ENCODE data around the gene TALDO1.

The TALDO1 gene

DNA sequence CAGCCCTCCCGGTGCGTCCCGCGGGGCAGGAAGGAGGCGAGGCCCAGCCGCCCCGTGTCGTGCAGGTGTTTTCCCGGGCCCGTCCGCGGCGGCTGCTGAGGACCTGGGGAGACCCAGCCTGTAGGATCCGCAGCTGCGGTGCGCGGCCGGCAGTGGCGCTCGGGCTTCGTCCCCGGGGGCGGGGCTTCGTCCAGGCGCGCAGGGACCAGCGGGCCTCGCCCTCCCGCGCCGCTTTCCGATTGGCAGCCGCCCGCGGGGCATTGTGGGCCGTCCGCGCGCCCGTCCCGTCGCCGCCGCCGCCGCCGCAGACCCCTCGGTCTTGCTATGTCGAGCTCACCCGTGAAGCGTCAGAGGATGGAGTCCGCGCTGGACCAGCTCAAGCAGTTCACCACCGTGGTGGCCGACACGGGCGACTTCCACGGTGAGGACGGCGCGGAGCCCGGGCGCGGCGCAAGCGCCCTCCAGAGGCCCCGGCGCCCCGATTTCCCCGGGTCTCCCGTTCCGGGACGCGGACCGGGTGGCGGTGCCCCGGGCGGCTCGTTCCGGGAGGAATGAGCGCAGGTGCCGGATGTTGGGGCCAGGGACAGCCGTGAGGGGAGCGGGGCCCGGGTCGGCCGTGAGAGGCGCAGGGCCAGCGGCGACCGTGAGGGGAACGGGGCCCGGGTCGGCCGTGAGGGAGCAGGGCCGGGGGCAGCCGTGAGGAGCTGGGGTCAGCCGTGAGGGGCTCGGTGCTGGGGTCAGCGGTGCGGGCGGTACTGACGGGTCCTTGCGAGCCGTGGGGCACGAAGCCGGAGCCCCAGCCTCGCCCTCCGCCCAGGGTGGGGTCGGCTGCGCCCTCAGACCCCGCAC lies at the start of gene TALDO1:
TALDO1 (plus strand) TSS at position 307 of the 849 bp plus-strand sequence; CDS start at position 325, 18 bp downstream.
- no peak for DNase-seq (ENCODE audit: low read depth)

DNA sequence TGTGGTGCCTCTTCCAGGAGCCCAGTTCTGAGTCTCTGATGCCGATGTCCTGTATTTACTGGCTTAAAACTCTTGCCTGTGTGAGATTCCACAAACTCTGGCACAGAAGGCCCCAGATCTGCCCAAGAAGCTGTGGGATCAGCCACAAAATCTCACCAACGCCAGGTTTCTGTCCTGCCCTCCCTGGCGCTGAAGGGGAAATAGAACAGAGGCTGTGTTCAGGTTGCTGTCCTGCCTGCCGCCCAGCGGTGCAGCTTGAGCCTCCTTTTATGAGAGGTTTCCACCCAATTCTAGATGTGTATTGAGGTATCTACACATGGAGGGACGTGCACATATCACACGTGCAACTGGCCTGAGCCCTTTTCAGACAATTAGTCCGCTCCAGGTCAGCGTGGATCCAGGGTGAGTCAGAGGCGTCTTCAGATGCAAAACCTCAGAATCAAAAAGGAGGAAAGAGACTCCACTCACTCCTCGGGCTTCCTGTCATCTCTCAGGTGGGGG lies 49.4 kb upstream of the TALDO1 start:
- DNase-seq (ENCODE audit: low read depth), result no peak

DNA sequence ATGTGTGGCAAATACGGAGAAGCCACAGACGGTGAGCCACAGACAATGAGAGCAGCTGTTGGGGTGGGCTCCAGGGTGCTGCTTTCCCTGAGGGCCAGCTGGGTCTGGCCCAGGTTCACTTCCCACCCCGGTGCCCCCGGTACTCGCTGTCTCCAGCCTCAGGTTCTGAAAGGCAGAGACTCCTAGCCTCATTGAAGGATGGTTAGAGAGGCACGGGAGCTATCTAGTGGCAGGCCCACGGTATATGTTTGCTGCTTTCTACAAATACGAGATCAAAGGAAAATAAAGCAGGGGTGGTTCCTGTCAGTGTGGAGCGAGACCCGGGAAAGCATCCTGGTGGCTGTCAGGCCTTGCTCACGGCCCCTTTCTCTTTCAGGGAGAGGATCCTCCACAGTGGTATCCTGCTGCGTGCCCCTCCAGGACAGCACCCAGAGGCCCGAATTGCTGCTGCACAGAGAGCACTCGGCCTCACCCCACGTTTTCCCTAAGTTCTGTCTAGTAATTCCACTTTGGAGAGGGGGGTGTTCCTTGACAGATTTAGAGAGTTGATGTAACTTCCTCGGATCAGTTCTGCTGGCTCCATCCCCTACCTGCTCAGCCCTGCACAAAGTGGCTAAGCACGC lies 48.7 kb upstream of the TALDO1 start:
- no peak for DNase-seq (ENCODE audit: low read depth)

DNA sequence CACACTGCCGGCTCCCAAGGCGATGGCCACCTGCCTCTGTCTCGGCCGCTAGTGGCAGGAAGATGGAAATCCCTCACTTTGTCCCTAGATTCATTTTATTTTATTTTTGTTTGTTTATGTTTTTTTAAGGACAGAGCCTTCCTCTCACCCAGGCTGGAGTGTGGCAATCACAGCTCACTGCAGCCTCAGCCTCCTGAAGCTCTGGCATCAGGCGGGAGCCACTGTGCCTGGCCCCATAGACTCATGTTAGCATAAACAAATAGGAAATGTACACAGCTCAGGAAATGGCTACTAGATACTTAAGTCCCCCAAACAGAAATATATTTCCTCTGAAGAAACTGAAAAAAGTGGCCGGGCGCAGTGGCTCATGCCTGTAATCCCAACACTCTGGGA lies 48.2 kb upstream of the TALDO1 start:
- no peak for DNase-seq (ENCODE audit: low read depth)

DNA sequence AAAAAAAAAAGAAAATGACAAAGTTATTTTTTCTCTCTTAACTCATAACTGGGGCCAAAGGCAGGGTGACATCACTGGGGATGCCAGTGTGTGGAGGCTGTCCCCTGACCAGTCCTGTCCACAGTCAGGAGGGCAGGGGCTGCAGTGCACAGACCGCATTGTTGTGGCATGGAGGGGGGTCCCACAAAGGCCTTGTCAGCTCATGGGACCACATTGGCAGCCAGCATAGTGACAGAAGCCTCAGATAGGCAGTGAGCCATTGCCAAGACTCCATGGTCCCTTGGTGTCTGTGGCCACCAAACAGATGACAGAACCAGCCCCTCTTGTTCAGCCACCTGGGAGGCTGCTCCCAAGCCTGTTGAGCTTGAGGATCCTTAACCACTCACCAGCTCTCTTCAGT lies 47.5 kb upstream of the TALDO1 start:
- no peak for DNase-seq (ENCODE audit: low read depth)

DNA sequence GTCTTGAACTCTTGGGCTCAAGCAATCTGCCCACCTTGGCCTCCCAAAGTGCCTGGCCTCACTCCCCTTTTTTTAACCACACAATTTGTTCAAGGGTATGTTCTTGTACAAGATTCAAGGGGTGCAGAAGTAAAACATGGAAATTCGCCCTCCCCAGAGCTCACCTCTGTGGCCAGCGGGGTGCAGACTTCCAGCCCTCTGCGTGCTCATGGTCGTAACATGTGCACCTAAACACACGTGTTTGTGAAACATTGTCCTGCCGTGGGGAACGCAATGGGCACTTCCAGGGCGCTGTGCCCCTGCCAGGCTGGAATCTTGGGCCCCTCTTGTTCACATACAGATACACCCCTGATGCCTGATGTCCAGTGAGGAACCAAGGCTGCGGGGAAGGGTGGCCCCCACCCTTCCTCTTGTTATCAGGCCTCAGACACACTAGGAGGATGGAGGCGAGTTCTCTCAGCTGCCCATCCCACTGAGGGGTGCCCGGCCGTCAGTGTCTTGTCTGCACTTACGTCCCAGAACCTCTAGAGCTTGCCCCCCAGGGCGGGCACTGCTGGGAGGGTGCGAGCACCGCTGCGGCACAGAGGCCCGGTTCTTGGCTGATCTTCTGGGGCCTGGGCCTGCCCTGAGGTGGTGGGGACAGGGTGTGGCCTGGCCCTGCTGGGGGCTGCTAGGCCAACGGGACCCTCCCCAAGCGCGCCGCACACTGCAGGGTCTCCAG lies 45.4 kb upstream of the TALDO1 start:
- DNase-seq (ENCODE audit: low read depth), result no peak

DNA sequence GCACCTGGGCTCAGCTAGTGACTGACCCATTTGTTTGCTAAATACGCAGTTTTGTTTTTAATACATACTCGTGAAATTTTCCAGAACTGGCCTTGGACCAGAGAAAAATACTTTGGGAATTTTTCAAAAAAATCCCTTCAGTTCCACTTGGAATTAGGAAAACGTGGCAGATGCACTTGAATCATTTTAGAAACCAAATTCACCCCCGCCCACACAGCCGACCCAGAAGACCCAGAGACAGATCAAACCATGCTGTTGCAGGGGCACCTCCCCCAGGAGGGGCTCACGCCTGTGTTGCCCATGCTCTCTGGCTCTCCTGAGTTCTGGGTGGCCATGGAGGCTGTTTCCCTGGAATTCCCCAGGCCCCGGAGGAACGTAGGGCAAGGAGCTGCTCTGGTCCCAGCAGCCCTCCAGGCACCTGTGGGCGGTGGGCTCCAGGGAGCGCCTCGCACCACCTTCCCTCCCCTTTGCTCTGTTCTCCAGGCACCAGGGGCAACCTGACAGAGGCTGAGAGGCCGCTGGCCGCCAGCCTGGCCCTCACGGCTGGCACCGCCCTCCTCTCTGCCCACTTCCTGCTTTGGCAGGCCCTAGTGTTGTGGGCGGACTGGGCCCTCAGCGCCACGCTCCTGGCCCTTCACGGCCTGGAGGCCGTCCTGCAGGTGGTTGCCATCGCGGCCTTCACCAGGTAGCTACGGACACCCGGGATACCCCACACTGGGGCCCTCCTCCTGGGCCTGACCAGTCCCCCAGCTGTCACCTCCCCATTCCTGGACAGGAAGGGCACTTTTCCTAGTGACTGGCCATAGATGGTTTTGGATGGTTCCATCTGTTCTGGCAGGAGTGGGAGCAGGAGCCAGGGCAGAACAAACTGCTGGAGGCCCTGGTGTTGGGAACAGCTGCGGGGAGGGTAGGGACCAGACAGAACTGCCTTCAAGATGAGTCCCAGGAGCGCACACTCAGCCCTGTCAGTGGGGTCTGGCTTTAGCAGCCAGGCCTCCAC lies 44.5 kb upstream of the TALDO1 start:
- DNase-seq (ENCODE audit: low read depth), result no peak

DNA sequence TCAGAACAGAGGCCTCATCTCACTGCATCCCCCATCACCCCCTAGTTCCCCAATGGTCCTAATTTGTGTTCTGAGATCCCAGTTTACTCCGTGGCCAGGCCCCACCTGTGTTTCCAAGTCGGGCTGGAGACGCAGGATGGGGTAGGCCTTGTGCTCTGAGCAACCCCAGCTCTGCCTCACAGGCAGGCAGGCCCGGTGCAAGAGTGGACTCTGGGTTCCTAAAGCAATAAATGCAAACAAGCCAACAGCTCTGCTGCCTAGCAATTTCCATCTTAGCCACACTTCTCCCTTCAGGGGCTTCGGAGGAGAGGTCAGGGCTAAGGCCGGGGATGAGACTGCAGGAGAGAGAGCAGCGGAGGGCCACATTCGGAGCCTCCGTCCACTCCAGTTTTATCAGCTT lies 43.8 kb upstream of the TALDO1 start:
- no peak for DNase-seq (ENCODE audit: low read depth)

DNA sequence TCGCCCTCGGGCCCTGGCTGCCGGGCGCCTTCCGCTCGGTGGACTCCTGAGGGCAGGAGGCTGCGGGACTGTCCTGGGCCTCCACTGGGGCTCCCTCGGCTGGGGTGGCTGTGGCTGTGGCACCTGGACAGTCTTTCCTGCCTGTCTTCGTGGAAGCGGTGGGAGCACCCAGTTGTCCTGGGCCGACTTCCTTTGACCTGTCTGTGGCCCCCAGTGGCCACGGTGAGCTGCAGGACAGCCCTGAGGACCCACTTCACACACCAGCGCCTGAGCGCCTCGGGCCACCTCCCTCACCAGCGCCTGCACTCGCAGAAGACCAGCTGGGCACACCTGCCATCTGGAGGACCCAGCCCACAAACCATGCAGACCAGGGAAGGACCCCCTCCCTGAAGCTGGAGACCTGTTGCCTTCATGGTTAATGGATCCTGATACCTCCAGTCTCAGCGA lies 43.0 kb upstream of the TALDO1 start:
- DNase-seq (ENCODE audit: low read depth), result no peak

DNA sequence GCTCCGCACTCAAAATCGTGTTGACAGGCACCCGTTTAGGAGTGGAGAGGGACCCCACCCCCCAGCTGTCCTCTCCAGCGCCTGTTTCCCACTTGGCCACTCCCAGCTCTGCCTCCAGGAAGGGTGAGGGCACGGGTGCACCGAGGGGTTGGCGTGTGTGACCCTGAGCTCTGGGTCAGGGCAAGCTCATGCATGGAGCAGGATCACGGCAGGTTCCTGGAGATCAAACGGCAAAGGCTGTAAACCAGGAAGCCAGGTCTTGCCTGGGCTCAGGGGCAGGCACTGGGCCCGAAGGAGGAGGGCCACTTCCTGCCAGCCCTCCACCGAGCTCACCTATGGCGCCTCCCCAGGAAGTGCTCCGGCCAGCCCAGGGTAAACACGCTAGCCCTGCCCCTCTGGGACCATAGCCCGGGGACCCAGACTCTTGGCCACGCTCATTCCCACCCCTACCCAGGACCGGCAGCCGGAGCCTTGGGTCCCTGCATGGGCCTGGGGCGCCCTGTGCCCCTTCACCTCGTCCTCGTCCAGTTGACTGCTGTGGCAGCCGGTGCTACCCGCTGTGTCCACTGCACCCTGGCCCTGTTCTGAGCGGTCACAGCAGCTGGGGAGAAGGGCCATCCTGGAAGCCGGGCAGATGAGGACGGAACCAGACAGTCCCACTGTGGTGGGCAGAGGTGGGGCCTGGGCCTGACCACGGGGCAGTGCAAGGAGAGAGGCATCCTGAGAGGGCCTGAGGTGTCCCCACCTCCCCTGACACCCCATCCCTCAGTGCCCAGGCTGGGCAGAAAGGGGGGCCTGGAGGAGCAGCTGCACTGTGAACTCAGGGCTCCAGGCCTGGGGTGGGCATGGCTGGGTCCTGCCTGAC lies 42.3 kb upstream of the TALDO1 start:
- no peak for DNase-seq (ENCODE audit: low read depth)

DNA sequence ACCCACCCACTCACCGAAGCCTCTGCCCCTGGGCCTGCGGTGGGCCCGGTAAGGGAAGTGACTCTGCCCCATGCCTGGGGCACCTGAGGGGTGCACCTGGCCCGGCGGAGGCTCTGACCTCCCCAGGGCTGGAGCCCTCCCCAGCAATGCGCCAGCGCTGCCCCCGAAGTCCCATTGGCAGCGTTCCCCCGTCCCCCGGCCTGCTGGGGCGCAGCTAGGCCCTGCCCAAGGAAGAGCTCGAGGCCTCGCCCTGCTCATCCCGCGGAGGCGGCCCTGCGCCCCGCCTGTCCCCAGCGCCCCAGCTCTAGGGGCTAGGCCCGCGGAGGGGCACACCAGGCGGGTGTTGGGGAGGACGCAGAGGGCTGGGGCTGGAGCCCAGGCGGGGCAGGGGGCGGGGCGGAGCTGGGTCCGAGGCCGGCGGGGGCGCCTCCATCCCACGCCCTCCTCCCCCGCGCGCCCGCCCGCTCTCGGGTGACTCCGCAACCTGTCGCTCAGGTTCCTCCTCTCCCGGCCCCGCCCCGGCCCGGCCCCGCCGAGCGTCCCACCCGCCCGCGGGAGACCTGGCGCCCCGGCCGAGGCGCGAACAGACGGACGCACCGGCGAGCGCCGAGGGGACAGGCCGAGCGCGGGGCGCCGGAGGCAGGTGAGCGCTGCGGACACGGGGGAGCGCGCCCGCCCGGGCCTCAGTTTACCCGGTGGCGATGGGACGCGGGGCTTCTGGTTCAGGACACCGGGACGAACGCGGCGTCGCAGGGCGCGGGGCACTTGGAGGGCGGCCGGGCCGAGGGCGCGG lies 41.4 kb upstream of the TALDO1 start, which contains the start of gene EPS8L2:
EPS8L2 (plus strand) TSS at position 586 of the 793 bp plus-strand sequence. CDS start 3,177 bp downstream, outside the sequence.
- DNase-seq (ENCODE audit: low read depth), result no peak

DNA sequence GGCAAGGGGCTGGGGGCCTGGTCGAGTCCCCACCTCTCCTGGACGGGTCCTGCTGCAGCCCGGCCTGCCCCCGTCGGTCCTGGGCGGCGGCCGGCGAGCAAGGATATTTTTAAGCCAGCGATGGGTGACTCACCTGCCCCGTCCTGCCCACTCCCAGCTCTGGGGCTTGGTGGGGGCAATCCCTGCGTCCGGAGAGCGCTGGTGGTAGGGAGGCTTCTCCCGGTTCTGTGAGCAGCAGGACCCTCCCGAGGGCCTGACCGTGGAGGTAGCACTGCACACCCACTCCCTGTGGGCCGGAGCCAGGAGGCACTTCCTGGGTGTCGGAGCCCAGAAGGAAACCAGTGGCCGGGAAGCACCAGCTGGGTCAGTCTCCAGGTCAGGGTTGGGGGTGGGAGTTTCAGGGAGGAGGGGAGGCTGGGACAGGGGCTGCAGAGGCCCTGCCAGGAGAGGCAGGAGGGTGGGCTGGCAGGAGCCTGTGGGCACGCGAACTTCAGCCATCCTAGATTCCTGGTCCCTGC lies 40.8 kb upstream of the TALDO1 start:
- no peak for DNase-seq (ENCODE audit: low read depth)

DNA sequence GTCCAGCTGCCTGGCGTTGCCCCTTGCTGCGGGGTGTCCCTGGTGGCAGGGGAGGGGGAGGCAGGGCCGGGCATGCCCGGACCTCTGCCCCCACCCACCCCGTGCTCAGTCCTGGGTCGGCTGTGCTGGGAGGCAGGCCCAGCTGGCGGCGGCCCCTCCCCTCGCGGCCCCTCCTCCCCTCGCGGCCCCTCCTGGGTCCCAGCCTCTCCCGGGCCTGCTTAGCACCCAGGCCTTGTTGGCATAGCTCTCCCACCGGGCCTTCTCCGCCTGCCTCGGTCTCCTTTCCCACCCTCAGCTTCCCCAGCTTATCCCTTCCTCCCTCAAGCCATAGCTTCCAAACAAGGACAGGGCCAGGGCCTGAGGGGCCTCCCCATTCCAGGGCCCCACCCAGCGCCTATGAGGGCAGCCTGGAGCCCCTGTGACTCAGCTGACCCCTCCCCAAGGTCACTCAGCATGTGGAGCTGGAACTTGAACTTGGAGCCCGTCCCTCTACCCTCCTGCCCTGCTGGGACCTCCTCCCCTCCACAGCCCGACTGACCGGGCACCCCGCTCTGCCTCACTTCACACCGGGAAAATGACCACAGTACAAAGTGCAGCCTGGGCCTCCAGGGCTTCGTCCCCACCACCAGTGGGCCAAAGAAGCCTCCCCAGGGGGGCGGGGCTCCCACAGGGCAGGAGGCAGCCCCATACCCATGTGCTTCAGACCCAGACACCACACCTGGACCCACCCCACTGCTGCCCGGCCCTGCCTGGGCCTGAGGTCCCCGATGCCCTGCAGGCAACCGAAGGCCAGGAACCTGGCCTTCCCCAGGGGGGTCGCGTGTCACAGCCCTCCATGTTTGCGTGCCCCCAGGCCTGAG lies 40.1 kb upstream of the TALDO1 start:
- DNase-seq (ENCODE audit: low read depth), result no peak

DNA sequence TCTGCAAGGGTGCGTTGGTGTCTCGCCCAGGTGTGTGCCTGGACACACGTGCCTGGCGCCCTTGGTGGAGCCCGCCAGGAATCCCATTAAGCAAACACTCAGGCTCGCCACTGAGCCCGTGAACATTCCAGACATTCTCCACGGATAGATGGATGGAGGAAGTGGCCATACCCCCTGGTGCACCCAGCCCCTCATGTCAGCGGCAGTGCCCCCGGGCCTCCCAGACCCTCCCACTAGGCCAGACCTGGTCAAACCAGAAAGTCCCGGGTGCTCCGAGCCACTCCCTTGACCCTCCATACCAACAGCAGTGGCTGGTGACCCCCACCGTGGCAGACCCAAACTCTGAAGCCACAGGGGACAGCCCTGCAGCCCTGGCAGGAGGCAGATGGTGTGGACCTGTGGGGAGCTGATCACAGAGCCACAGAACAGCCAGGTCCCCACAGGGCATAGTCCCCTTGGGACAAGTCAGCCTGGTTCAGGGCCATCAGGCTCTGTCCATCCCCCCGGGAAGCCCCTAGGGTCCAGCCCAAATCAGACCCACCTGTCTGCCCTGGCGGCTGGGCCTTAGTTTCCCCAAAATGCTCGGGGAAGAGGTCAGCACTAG lies 39.3 kb upstream of the TALDO1 start:
- no peak for DNase-seq (ENCODE audit: low read depth)

DNA sequence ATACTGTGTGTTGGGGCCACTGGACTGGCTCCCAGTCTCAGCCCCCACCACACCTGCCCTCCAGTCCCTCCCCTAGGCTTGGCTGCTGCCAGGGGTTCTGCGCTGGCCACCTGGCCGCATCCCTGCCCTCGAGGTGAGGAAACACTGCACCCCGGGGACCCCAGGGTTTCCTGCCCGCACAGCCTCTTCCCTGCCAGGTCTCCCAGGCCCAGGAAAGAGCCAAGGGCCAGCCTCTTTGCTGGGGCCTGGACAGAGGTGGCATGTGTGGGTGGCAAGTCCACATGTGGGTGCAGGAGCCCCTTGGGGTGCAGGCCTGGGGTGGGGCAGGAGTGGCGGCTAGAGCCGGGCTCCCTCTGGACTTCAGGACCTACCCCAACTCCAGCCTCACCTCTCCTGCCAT lies 38.8 kb upstream of the TALDO1 start:
- no peak for DNase-seq (ENCODE audit: low read depth)

DNA sequence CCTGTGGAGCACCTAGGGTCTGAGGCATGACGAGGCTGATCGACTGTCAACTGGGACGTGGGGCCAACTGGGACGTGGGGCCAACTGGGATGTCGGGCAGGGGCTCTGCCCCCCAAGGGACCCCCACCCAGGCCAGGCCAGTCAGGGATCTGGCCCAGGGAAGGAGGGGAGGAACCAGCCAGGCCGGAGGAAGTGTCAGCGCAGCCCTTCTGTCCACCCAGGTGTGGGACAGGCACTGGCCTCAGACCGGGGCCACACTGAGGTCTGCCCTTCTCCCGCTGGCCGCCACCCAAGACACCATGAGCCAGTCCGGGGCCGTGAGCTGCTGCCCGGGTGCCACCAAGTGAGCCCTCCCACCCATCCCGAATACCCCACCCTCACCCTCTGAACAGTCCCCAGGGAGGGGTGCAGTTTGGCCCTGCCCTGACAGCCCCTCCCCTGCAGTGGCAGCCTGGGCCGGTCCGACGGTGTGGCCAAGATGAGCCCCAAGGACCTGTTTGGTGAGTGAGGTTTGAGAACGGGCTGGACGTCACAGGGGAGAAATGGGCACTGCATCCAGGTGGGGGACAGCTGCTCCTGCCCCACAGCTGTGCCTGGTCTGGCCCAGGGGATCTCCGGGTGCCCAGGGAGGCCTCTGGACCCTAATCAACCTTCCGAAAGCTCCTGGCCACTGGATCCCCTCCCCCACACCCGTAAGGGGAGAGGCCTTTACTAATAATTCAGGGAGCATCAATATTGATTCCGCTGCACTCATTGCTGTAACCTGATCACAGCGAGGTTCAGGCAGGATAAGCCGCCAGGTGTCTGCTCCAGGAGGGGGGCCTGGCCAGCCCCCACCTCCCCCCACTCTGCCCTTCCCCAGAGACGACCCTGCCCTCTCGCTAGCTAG lies 37.9 kb upstream of the TALDO1 start:
- no peak for DNase-seq (ENCODE audit: low read depth)

DNA sequence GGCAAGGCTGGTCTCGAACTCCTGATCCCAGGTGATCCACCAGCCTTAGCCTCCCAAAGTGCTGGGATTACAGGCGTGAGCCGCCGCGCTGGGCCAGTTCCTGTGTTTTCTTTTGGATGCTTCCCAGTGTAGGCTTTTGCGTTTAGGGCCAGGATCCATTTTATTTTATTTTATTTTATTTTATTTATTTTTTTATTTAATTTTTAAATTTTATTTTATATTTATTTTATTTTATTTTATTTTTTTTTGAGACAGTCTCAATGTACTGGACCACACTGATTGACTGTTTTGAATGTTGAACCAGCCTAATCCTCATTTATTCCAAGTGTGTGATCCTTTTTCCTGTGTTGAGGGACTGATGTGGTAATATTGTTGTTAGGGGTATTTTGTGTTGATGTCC lies 32.8 kb upstream of the TALDO1 start:
- no peak for DNase-seq (ENCODE audit: low read depth)
